HG03565 (cell line): ENCODE results near the gene CEP164.

Source experiments
- ATAC-seq: cut with Tn5 transposase; IDR thresholded peaks from one replicate; pipeline ENCODE4 v1.9.1; 2021; ENCODE audit warnings: mild to moderate bottlenecking, moderate library complexity; ENCODE audit not compliant: unreplicated experiment

Gene CEP164

DNA sequence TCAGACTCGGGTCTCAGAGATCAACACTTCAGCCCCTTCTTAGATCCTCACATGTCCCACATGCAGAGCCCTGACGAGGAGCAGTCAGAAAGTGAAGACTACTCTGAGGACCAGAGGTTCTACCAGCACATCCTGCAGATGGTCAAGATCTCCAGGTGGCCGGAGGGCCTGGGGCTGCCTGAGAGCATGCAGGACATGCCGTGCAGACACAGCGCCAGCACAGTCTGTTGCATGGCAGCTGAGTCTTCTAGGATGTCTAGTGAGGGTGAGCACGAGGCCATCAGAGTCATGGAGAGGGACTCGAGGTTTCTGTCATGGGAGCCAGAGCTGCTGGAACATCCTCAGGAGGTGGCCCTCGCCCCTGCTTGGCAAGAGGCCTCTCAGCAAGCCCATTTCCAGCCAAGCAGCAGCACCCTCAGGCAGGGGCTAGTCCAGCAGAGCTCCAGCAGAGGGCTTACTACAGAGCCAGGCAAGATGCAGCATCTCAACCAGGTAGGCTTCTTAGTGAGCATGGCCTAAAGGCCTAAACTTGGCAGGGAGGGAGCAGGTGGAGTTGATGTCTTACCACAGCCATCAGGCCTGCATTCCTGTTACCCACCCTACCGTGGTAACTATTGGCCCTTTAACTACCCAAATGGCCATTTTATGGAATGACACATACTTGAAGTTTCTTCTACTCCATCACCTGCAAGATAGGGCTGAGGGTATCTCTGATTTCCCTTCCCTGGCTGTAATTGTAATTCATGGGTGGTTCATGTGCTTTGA is 28.7 kb downstream of the CEP164 start:
- ATAC-seq = no peak

DNA sequence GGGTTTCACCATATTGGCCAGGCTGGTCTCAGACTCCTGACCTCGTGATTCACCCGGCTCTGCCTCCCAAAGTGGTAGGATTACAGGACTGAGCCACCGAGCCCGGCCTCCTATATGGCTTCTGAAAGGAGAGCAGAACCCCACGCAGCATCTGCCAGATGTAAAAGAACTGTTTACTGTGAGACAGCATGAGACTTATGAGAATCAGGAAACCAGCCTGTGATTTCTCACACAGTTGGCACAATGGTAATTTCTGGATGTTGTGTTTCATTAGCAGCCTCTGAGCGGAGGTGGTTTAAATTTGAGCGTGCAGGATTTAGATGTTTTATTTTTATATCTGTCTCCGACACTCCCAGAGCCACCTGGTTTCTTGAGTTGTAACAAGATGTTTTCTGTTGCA is 33.8 kb downstream of the CEP164 start:
- no peak for ATAC-seq

DNA sequence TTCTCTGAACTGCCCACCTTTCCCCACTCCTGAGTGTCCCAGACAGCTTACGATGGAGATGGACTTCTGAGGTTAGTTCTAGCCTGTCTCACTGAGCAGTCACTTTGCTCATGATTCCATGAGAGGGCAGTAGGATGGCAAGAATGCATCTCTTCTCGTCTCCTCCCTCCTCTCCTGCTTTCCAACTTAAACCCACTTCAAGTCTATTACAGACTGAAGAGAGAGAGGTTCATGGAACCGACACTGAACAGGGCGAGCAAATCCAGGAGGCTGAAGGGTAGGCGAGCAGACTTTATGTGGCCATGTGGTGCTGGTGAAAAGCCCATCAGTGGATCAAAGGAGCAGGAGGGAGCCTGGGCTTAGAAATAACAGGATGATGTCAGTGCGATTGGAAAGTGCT is 38.6 kb downstream of the CEP164 start:
- ATAC-seq = no peak

DNA sequence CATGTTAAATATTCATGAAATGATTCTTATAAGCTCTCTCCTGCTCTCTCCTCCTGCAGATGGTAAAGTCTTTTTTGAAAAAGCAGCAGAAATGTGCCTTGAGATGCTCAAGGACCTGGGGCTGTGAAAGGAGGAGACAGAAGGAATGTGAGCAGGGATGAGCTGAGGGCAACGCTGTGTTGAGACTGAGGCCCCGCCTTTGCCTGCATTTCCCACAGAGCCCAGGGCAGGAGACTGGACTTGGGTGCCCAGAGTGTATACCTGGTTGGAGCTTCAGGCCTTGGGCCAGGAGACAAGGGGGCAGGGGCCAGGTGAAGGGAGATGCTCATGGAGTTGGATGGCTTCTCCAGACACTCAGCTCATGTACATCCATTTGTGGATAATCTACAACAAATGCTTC is 39.2 kb downstream of the CEP164 start:
- no peak for ATAC-seq

DNA sequence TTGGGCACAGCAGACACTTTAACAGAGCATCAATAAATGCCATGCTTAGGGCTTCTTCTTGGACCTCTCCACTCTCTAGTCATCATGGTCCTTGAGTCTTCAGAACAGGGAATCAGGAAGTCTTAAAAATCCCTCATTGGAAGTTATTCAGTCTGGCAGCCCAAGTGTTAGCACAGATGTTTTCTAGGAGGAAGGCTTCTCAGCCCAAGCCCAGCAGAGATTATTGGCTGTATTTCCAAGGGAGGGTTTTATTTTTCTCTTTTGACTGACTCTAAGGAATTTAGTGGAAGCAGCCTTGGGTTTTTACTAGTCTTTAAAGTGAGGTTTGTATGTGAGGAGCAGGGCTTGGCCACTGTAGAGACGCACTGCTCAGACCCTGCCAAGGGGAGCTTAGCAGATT is 41.9 kb downstream of the CEP164 start:
- ATAC-seq = no peak

DNA sequence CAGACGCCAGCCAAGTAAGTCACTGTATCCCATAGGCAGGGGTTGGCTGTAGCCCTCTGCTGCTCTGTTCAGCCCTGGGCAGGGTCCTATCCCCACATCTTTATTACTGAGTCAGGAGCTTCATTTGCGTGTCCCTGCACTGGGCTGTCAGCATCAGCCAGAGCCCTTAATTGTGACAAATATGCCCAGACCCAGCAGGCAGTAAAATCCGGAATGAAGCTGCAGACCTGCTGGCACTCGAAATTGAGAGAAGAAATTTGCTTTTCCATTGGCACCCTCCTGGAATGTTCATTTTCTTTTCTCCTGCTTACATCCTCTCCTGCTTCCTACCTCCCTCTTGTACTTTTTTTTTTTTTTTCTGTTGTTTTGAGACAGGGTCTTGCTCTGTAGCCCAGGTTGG is 43.8 kb downstream of the CEP164 start:
- ATAC-seq = no peak

DNA sequence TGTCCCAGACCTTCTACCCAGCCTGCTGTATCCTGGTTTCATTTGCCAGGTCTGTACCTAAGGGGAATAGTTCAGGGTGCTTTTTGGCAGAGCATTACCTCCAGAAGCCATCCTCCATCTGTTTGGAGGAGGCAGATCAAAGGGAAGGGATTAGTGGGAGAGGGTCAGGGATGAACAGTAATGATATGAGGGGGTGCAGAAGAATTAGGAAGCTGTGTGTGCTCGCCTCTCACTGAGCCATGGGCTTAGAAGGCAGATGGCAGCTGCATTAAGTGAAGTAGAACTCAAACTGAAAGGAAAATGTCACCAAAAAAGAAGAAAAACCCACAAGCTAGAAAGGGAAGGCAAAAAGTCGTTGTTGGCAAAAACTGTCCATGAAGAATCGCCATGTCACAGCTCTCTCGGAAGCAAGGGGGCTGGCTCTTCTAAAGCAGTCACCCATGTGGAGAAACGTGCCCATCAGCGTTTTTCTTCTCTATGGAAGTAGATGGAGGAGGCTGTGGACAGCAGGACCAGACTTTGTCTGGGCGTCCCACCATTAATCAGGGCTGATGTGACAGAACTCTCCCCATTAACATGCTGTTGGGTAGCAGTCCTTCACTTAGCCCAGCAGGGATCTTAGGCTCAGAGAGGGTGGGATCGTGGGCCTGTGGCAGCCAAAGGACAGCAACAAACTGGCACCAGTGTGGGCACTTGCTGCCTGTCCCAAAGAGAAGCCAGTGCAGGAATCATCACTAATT is 46.8 kb downstream of the CEP164 start:
- ATAC-seq = no peak

DNA sequence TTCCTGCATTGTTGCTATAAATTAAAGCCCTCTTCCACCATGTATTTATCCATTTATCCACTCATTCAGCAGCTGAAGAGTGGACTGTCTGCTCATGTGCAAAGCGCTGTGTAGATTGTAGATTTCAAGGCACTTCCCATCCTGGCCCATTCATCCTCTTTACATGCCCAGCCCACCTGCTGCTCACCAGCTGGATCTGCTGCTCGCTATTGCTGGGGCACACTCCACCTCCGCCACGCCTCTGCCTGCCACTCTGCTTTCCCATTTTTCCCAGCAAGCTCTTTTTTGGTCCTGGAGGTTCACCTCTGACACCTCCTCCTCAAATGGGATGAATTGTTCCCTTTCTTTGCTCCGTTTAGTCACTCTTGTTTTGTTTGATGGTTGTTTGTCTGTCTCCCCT is 48.3 kb downstream of the CEP164 start:
- no peak for ATAC-seq

DNA sequence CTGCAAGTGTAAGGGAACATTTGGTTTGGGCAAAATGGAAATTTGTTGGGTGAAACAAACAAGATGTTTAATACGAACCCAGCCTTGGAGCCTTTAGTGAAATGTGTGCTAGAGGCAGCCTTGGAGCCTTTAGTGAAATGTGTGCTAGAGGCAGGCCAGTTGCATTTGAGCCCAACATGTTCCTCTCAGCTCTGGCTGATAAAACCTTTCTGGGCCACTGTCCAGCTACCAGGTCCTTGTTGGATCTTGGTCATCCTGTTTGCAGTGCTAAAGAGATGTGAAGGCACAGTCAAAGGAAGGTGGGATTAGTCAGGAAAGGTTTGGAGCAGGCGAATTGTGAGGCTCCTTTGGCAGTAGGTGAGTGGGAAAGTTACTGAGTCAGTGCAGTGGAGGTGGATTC is 48.9 kb downstream of the CEP164 start:
- ATAC-seq = no peak

DNA sequence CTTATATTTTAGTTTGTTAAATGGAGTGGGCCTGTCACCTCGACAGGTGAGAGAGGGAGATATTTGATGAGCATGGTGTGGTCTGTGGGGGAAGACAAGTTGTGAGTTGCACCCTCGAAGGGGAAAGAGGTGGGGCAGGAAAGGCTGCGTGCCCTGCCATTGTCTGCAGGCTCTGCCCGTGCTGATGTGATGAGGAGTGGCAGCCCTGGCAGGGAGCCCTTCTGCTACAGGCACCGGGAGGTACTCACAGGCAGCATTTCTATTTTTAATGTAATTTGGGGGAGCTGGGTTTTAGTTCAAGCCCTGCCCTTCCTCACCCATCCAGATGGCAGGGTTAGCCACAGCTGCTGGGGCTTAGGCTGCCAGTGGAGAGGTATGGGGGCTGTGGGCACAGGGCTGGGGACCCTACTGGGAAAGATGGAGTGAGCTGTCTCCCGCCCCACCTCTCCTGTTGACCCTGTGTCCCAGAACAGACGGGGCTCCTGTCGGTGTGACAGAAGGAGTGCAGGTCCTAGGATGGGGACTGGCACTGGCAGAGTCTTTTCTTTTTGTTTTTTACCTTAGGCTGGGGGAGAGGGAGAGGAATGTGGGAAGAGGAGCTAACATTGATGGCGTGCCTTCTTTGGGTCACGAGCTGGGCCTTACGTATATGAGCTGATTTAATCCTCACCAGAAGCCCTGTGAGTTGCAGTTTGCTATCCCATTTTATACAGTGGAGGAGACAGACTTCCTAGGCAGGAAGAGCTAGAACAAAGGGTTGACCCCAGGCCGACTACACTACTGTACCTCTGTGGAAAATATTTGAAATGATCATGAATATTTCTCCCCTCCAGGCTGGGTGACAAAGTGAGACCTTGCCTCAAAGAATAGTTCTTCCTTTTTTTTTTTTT is 51.6 kb downstream of the CEP164 start:
- no peak for ATAC-seq

DNA sequence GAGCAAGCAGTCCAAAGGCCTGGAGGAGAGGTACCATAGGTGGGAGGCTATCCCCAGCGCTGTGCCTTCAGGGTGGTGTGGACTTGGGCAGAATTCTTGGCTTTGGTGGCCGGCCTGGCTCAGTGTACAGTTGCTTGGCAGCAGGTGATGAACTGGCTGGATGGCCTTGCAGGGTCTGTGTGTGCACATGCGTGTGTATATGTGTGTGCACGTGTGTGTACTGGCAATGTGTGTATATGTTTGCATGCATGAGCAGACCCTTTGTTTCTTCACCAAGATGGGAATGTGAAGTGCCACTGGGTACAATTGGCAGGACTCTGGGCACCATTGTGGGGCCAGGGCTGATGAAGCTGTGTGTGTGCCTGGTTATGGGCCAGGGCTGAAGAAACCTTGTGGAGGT is 53.0 kb downstream of the CEP164 start:
- ATAC-seq = no peak

DNA sequence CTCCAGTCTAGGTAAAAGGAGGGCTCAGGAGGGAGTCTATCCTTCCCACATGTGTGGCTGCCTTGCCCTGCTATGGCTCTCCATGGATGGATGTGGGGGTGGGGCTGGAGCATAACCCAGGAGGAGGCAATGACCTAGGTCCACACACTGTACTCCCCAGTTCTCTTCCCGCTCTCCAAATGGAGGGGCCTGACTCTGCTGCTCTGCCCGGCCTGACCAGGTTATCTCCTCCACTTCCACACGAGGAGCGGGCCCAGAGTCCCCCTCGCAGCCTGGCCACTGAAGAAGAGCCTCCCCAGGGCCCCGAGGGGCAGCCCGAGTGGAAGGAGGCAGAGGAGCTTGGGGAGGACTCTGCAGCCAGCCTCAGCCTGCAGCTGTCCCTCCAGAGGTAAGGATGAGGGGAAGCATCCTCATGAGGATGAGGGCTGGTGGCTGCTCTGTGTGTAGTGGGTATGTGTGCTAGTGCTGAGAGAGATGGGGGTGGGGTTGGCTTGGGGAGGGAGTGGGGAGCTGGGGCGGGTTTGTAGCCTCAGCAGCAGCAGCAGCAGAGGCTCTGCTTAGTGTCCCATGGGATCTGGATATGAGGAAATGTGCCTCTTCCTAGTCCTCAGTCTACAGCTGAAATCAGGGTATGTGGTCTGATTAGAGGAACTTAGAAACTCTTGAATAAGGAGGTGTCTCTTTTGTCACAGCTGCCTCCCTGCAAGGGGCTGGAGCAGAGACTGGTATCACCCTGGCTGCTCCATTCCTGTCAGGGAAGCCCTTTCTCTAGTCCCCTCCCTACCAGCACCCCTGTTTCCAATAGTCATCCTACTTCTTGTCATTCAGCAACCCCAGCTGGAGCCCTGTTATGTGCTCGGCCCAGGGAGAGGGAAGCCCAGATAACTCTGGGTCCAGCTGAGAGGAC is 54.1 kb downstream of the CEP164 start:
- no peak for ATAC-seq

DNA sequence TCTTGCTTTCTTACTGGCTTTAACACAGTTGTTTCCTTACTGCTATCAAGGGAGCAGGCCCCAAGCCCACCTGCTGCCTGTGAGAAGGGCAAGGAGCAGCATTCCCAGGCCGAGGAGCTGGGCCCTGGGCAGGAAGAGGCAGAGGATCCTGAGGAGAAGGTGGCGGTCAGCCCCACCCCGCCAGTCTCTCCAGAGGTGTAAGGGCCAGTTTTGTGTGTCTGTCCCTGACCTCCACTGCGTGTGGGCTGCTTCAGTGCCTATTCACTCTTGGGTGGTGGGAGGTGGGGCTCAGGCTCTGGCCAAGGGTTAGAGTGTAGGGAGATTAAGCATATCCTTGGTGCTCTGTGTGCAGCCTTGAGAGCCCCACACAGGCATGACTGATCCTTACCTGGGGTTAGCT is 55.1 kb downstream of the CEP164 start:
- no peak for ATAC-seq

DNA sequence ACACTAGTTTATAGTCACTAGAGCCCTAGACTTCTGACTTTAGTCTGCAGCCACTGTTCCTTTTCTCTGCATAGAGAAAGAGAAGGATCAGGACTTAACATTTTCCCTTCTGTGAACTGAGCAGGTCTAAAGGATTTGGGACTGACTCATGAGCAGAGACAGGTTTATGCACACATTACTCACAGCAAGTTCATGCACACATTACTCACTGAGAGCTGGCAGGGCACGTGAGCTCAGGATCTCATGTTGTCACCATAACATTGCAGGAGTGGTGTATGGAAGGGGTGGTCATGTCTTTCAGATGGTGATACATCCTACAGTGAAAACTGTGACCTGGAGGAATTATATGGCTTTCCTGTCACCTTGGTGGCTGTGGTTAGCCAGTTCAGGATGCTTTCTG is 56.4 kb downstream of the CEP164 start:
- ATAC-seq = no peak

DNA sequence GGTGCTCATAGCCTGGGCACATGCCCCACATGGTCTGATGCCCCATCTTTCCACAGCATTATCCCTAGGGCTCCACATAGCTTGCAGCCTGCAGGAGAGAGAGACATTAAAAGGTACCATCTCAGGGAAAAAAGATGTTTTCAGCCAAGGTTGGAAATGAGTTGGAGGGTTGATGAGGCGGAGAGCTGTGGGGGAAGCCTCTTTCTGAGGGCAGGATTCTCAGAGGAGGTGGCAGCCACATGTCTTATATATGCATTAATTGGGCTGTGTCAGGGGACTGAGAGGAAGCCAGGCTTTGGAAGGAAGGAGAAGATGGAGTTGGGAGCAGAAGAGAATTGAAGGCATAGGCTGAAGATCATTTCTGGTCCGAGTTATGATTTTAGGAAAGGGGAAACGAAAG is 57.8 kb downstream of the CEP164 start:
- no peak for ATAC-seq

DNA sequence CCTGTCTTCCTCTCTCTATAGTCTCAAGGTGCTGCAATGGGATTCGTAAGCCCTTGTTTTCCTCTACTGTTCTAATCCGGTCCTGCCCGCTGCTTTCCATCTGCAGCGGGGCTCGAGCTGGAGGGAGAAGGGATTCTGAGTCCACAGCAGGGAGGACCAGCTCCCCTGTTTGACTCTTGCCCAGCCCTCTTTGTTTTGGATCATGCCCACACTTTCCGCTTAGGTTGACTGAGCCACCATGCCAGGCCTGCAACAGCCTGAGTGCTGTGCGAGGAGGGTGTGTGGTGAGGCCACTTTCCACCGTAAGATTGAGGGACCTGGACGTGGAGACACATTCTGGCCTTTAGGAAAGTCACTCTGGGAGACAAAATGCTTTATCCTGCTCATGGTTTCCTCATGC is 58.3 kb downstream of the CEP164 start:
- ATAC-seq = no peak

DNA sequence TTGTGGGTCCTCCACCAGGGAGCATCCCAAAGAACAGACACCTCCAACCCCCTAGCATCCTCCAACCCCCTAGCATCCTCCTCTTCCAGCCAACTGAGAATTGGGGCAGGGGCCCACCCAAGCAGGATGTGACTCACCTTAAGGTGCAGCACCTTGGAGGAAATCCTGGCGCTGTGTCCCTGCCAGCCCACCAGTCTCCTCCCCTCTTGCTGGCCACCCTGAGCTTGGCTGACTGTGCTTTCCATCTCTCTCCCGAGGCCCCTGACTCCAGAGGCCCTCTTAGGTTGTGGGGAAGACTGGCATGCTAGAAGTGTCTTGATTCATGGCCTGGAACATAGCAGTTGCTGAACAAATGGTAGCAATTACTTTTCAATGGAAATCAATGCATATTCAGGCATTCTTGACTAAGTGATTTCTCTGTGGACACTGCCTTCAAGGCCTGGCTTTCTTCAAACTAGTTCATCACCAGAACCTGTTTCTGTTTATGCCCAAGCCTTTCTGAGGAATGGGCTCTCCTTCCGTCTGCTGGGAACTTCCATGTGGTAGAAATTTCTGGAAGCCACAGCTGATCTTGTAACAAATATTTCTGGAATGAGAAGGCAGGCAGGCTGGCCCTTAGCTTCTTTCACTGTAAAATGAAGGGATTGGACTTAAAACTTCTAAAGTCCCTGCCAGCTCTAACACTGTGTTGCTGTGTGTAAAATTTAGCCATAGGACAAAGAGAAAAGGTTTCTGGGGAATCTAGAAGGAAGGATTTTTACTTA is 60.5 kb downstream of the CEP164 start:
- ATAC-seq = no peak

DNA sequence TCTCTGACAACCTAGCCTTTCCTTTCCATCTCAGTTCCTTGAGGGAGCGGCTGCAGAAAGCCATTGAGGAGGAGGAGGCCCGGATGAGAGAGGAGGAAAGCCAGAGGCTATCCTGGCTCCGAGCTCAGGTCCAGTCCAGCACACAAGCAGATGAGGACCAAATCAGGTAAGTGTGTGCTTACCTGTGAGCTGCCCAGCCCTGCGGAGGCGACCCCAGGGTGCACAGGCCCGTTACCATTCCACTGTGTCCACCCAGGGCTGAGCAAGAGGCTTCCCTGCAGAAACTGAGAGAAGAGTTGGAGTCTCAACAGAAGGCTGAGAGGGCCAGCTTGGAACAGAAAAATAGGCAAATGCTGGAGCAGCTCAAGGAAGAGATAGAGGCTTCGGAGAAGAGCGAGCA is 63.1 kb downstream of the CEP164 start:
- no peak for ATAC-seq

DNA sequence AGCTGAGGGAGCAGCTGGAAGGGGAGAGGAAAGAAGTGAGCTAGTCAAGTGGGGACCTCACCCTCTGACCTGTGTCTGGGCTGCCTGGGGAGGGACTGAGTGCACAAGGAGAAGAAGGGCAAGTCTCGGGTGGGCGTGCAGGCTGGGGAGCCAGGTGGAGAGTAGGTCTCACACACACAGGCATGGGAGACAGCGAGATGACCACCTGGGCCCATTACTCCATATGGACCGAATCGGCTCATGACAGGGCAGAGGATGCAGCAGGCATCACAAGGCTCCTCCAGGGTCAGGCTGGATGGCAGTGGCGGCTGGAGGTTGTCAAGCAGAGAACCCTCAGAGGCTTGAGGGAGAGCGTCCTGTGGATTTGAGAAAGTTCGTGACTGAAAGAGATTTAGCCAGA is 63.5 kb downstream of the CEP164 start:
- no peak for ATAC-seq
